HepG2 (cell line): ENCODE measurements around the gene SNAI3. TPM values are rescaled to one million over a fixed set of nuclear protein-coding genes. Genes with fewer than 3 reads are reported as not detected.

Source experiments
- ATAC-seq: fragments of 200-7000 bp; cut with Tn5 transposase; 3 replicates; pipeline ENCODE4 v1.9.1; 2020; ENCODE audit warnings: mild to moderate bottlenecking, moderate library complexity
- BruUV-seq: library from RNA; stranded (reverse); fragments of 400-500 nt; replicated peaks from 2 replicates; lab custom pipeline; 2021; lab: Mats Ljungman, UMichigan
- CTCF ChIA-PET: fragments of 300-600 bp; formaldehyde crosslinking; extraction: SDS; loops from one replicate; lab custom pipeline; 2021; ENCODE audit warnings: low total read pairs, inconsistent platforms, low intra/inter-chr PET ratio; lab: Yijun Ruan, JAX
- POLR2A ChIA-PET: fragments of 350-600 bp; sonication (Branson Sonifier 250); formaldehyde crosslinking; loops from one replicate; lab custom pipeline; 2020; ENCODE audit warnings: antibody characterized with exemption, inconsistent platforms; lab: Yijun Ruan, JAX
- DNase-seq: peaks from one replicate; pipeline ENCODE4 v3.0.0-alpha.2; 2015; ENCODE audit warnings: low spot score
- FAIRE-seq: peaks from 3 replicates; lab custom pipeline; 2011; peaks lifted over from hg19 to GRCh38; lab: Jason Lieb, UNC
- H2AFZ ChIP-seq: one replicate; pipeline ENCODE4 v1.6.1; 2011; ENCODE audit warnings: low read length, inconsistent platforms
- H3K27ac ChIP-seq: fragments of 300-600 bp; 3 replicates; pipeline ENCODE4 v1.8.0; 2011; ENCODE audit warnings: mixed run types, mild to moderate bottlenecking, mixed read lengths, low read length, inconsistent platforms; ENCODE audit not compliant: insufficient read depth; ENCODE audit errors: extremely low read length
- H3K27me3 ChIP-seq, 2 experiments: fragments of 200-600 bp in 1 of 2; 2 replicates in 1 of 2; 3 replicates in 1 of 2; pipeline versions ENCODE4 v1.6.0 to v1.8.0; 2011; ENCODE audit warnings: low read length in 2 of 2, mild to moderate bottlenecking in 2 of 2, moderate library complexity in 2 of 2, inconsistent platforms in 1 of 2; ENCODE audit not compliant: insufficient read depth in 2 of 2, control insufficient read depth in 1 of 2
- H3K36me3 ChIP-seq, 2 experiments: fragments of 200-600 bp in 1 of 2; replicated peaks in 1 of 2; 2 replicates in 1 of 2; 3 replicates in 1 of 2; pipeline versions ENCODE4 v1.5.1 to v1.8.0; 2011; ENCODE audit warnings: low read length in 2 of 2, inconsistent platforms in 1 of 2; ENCODE audit not compliant: insufficient read depth in 2 of 2, control insufficient read depth in 1 of 2
- H3K4me1 ChIP-seq: 2 replicates; pipeline ENCODE4 v1.5.1; 2012; ENCODE audit warnings: low read length, inconsistent platforms; ENCODE audit not compliant: insufficient read depth
- H3K4me2 ChIP-seq: 2 replicates; pipeline ENCODE4 v1.6.0; 2011; ENCODE audit warnings: low read depth, low read length, inconsistent platforms
- H3K4me3 ChIP-seq, 3 experiments: fragments of 200-600 bp in 1 of 3; sonication (generic), shearing (Covaris generic) in 1 of 3; replicated peaks in 1 of 3; 2 replicates each; pipeline ENCODE4 v1.5.1; 2011 to 2016; ENCODE audit warnings: low read length in 3 of 3, inconsistent platforms in 2 of 3, low read depth in 2 of 3, mild to moderate bottlenecking in 2 of 3, control low read depth in 1 of 3, mixed read lengths in 1 of 3; ENCODE audit not compliant: insufficient read depth in 1 of 3
- H3K79me2 ChIP-seq: one replicate; pipeline ENCODE4 v1.6.1; 2011; ENCODE audit warnings: low read length, inconsistent platforms; ENCODE audit not compliant: insufficient read depth
- H3K9ac ChIP-seq: 2 replicates; pipeline ENCODE4 v1.6.0; 2011; ENCODE audit warnings: mild to moderate bottlenecking, low read depth, low read length, inconsistent platforms; ENCODE audit not compliant: insufficient read depth
- H3K9me3 ChIP-seq: 2 replicates; pipeline ENCODE4 v1.5.1; 2012; ENCODE audit warnings: mild to moderate bottlenecking, low read length
- H4K20me1 ChIP-seq: 2 replicates; pipeline ENCODE4 v1.6.0; 2011; ENCODE audit warnings: inconsistent platforms, mild to moderate bottlenecking, low read length, moderate library complexity; ENCODE audit not compliant: insufficient read depth
- NONO ChIP-seq, 2 experiments: fragments of 450-650 bp in 1 of 2; sonication (generic) in 1 of 2; formaldehyde crosslinking in 1 of 2; IDR thresholded peaks in 1 of 2; conservative IDR thresholded peaks in 1 of 2; 2 replicates each; pipeline versions ENCODE4 v1.6.1 to v1.8.0; 2017 to 2022; ENCODE audit warnings: mild to moderate bottlenecking in 1 of 2, missing genetic modification reagents in 1 of 2, moderate library complexity in 1 of 2
- RBFOX2 ChIP-seq: fragments of 200-400 bp; formaldehyde crosslinking; IDR thresholded peaks from 2 replicates; pipeline ENCODE4 v1.6.1; 2017; ENCODE audit warnings: low read depth, mild to moderate bottlenecking, low read length
- RBM39 ChIP-seq: fragments of 200-400 bp; formaldehyde crosslinking; IDR thresholded peaks from one replicate; pipeline ENCODE4 v1.6.1; 2018; ENCODE audit warnings: antibody characterized with exemption, mild to moderate bottlenecking, low read depth, low read length; ENCODE audit not compliant: poor library complexity, severe bottlenecking
- RNF2 ChIP-seq: fragments of 450-650 bp; conservative IDR thresholded peaks from 2 replicates; pipeline ENCODE4 v1.6.1; 2016; ENCODE audit warnings: low read depth
- ZNF510 ChIP-seq: sonication (generic); formaldehyde crosslinking; IDR thresholded peaks from 2 replicates; pipeline ENCODE4 v1.4.0; 2020; ENCODE audit warnings: low read depth, mild to moderate bottlenecking, missing genetic modification reagents
- ZNF768 ChIP-seq: sonication (generic); formaldehyde crosslinking; IDR thresholded peaks from 2 replicates; pipeline ENCODE4 v1.4.0; 2020; ENCODE audit warnings: missing genetic modification reagents
- WGBS: methylation state at CpG from one replicate; pipeline ENCODE4 v1.1.6; 2017; ENCODE audit warnings: low lambda C conversion rate; 5-methylcytosine and 5-hydroxymethylcytosine counted together
- in situ Hi-C: cut with HindIII; loops from 2 replicates; pipeline ENCODE4 v1.10.0; 2017; ENCODE audit warnings: low pct_unique_long_range_greater_than_20kb; ENCODE audit not compliant: extremely low pct_ligation_motif_present
- intact Hi-C: fragments of 100-400 bp; cut with micrococcal nuclease; formaldehyde crosslinking; loops from one replicate; pipeline ENCODE4 v1.10.0; 2022; ENCODE audit not compliant: unreplicated experiment
- polyA plus RNA-seq, 8 experiments: library from polyadenylated mRNA; depleted of rRNA in 3 of 8; stranded (reverse) in 7 of 8; unstranded in 1 of 8; fragments of >200 nt; fragmentation: Illumina TruSeq in 4 of 8; extraction: Trizol in 4 of 8; gene quantifications; 2 replicates each; pipeline versions ENCODE4 v1.2.1 to v1.2.3, GENCODE V29; 2011 to 2016; ENCODE audit warnings: low read depth in 4 of 8, missing spikeins in 1 of 8, mixed read lengths in 1 of 8; ENCODE audit not compliant: insufficient read depth in 1 of 8
- total RNA-seq, 5 experiments: library from RNA; depleted of rRNA; stranded (reverse); fragments of >200 nt; fragmentation: Illumina TruSeq; extraction: Trizol; gene quantifications; 2 replicates each; pipeline ENCODE4 v1.2.3, GENCODE V29; 2016; ENCODE audit warnings: low read depth in 1 of 5

Gene SNAI3
- total and polyA plus RNA-seq, 2 of the 13 experiments (the other 11 are each of a cell fraction or from before 2014, with no cell fraction given), result 0.09 to 0.18 TPM

- Histone ChIP-seq H3K9me3 (no peaks in the 10 kb centered on the region), H4K20me1 (peaks cover 18% of the 10 kb centered on the region; the same call in 1 of the 2 replicates), H3K4me1 (peaks cover 23% of the 10 kb centered on the region), H3K9ac (no peak overlapping the region), H3K27me3 (peaks cover under 1 to 7% of the 10 kb centered on the region in 2 experiments; a peak in 4 of 5 replicates), H3K4me2 (no peak overlapping the region), H3K79me2 (peaks cover 16% of the 10 kb centered on the region), H2AFZ (no peak overlapping the region), H3K27ac (no peak overlapping the region), H3K36me3 (peaks cover 0 to 5% of the 10 kb centered on the region in 2 experiments; a peak in 2 of 5 replicates), H3K4me3 (no peak overlapping the region)
- FAIRE-seq (no peak), ATAC-seq (no peak), DNase-seq (no peak)
- intact Hi-C loops, result no loop called here
- POLR2A ChIA-PET, result no interaction called here
- no peak for TF ChIP-seq ZNF510 (CRISPR knock-in tag)
- TF ChIP-seq RBM39, result no peak
- 0 out of 2 replicates have a peak, but pooled peaks have one; percentile 34 for TF ChIP-seq RBFOX2
- TF ChIP-seq RNF2, result no peak
- CTCF ChIA-PET, result no interaction called here
- in situ Hi-C loops, result no loop called here
- no TSS peak for BruUV-seq
- WGBS, result 99% methylated on average over 16 of the region's 16 CpGs
Observed at GRCh38 chr16:88645455-88645854, 40.9 kb downstream of the SNAI3 start.

GRCh38 chr16:88643644-88643932 is 42.7 kb downstream of the SNAI3 start:
- Histone ChIP-seq H3K4me2 (no peak overlapping the region), H3K36me3 (peaks cover 0 to 5% of the 10 kb centered on the region in 2 experiments; a peak in 2 of 5 replicates), H2AFZ (no peak overlapping the region), H3K79me2 (peaks cover 2% of the 10 kb centered on the region), H3K9me3 (no peaks in the 10 kb centered on the region), H3K4me1 (peaks cover 31% of the 10 kb centered on the region), H3K4me3 (no peak overlapping the region), H4K20me1 (peaks cover 10% of the 10 kb centered on the region; the same call in 1 of the 2 replicates), H3K27ac (no peak overlapping the region), H3K9ac (no peak overlapping the region), H3K27me3 (peaks cover 15 to 25% of the 10 kb centered on the region in 2 experiments; a peak in 4 of 5 replicates)
- BruUV-seq, result no TSS peak
- intact Hi-C loops, result no loop called here
- ATAC-seq (no peak), FAIRE-seq (no peak), DNase-seq (no peak)
- TF ChIP-seq ZNF768 (peak; percentile 96), NONO (IDR thresholded peaks at IDR 0.05) (no peak), NONO (CRISPR knock-in tag; conservative IDR thresholded peaks at IDR 0.05) (no peak)
- POLR2A ChIA-PET, result interaction anchor here (1.1 kb wide), 1 partner anchor 64 kb away, joined by 3 read pairs; no protein-coding TSS in a partner anchor
- WGBS, result 94% methylated on average over 9 of the region's 9 CpGs
- in situ Hi-C loops, result no loop called here
- CTCF ChIA-PET, result no interaction called here
